IMR-90 (cell line): Measurements from ENCODE around the gene SNRNP25. TPM values are rescaled to one million over a fixed set of nuclear protein-coding genes. Genes with fewer than 3 reads are reported as not detected.
A peak's percentile ranks its signal among the peaks of the same experiment; 100 is the strongest.

Experiments used
- ATAC-seq: fragments of 200-7000 bp; cut with Tn5 transposase; 2 replicates; pipeline ENCODE4 v1.9.1; 2020; ENCODE audit warnings: low read depth, mild to moderate bottlenecking, moderate library complexity
- BruUV-seq: library from RNA; stranded (reverse); fragments of 400-500 nt; replicated peaks from 2 replicates; lab custom pipeline; 2021; lab: Mats Ljungman, UMichigan
- CTCF ChIA-PET: fragments of 300-600 bp; formaldehyde crosslinking; extraction: SDS; loops from one replicate; lab custom pipeline; 2021; ENCODE audit warnings: antibody characterized with exemption; lab: Yijun Ruan, JAX
- POLR2A ChIA-PET: fragments of 300-600 bp; sonication (Branson Sonifier 250); formaldehyde crosslinking; loops from one replicate; lab custom pipeline; 2022; ENCODE audit warnings: antibody characterized with exemption; ENCODE audit not compliant: unreplicated experiment; lab: Charles Lee
- DNase-seq: peaks from one replicate; pipeline ENCODE4 v3.0.0; 2013
- H2AFZ ChIP-seq: replicated peaks from 2 replicates; pipeline ENCODE3; 2013; ENCODE audit warnings: low read length, mild to moderate bottlenecking; ENCODE audit not compliant: poor library complexity
- H2AK5ac ChIP-seq: 2 replicates; pipeline ENCODE4 v1.6.1; 2013; ENCODE audit warnings: low read depth, low read length, inconsistent platforms
- H2AK9ac ChIP-seq: replicated peaks from 2 replicates; pipeline ENCODE3; 2013; ENCODE audit warnings: mild to moderate bottlenecking, low read depth, low read length, moderate library complexity; ENCODE audit not compliant: poor library complexity
- H2BK120ac ChIP-seq: 2 replicates; pipeline ENCODE4 v1.6.1; 2013; ENCODE audit warnings: low read depth, low read length, inconsistent platforms
- H2BK15ac ChIP-seq: 3 replicates; pipeline ENCODE4 v1.6.1; 2013; ENCODE audit warnings: low read depth, low read length, inconsistent platforms
- H2BK20ac ChIP-seq: 2 replicates; pipeline ENCODE4 v1.6.1; 2013; ENCODE audit warnings: low read depth, mild to moderate bottlenecking, inconsistent platforms, low read length, moderate library complexity
- H2BK5ac ChIP-seq: 2 replicates; pipeline ENCODE4 v1.6.1; 2013; ENCODE audit warnings: mild to moderate bottlenecking, low read depth, low read length, inconsistent platforms; ENCODE audit not compliant: poor library complexity, severe bottlenecking
- H3K14ac ChIP-seq: replicated peaks from 2 replicates; pipeline ENCODE4 v1.6.1; 2013; ENCODE audit warnings: low read depth, low read length, inconsistent platforms
- H3K18ac ChIP-seq: 2 replicates; pipeline ENCODE4 v1.6.1; 2013; ENCODE audit warnings: low read depth, low read length, control low read depth
- H3K23ac ChIP-seq: 2 replicates; pipeline ENCODE4 v1.6.1; 2013; ENCODE audit warnings: low read depth, low read length, inconsistent platforms
- H3K27ac ChIP-seq: 2 replicates; pipeline ENCODE4 v1.5.1; 2013; ENCODE audit warnings: mild to moderate bottlenecking, control low read depth, low read length; ENCODE audit not compliant: insufficient read depth
- H3K27me3 ChIP-seq: 2 replicates; pipeline ENCODE4 v1.6.1; 2013; ENCODE audit warnings: low read length; ENCODE audit not compliant: control insufficient read depth, insufficient read depth
- H3K36me3 ChIP-seq: 2 replicates; pipeline ENCODE4 v1.6.1; 2013; ENCODE audit warnings: low read length, mixed read lengths; ENCODE audit not compliant: control insufficient read depth, insufficient read depth
- H3K4ac ChIP-seq: 2 replicates; pipeline ENCODE4 v1.6.1; 2013; ENCODE audit warnings: low read depth, low read length, inconsistent platforms
- H3K4me1 ChIP-seq: 2 replicates; pipeline ENCODE4 v1.6.1; 2013; ENCODE audit warnings: low read length, mixed read lengths; ENCODE audit not compliant: control insufficient read depth, insufficient read depth
- H3K4me2 ChIP-seq: 2 replicates; pipeline ENCODE4 v1.6.1; 2013; ENCODE audit warnings: low read depth, mild to moderate bottlenecking, control low read depth, low read length, moderate library complexity
- H3K4me3 ChIP-seq: 2 replicates; pipeline ENCODE4 v1.5.1; 2013; ENCODE audit warnings: low read depth, mild to moderate bottlenecking, control low read depth, low read length, moderate library complexity; ENCODE audit not compliant: insufficient read depth
- H3K56ac ChIP-seq: 2 replicates; pipeline ENCODE4 v1.6.1; 2013; ENCODE audit warnings: low read length, inconsistent platforms; ENCODE audit not compliant: insufficient read depth; ENCODE audit errors: extremely low read depth
- H3K79me1 ChIP-seq, 2 experiments: 2 replicates each; pipeline ENCODE4 v1.6.1; 2013; ENCODE audit warnings: low read length in 2 of 2, inconsistent platforms in 1 of 2, low read depth in 1 of 2
- H3K9ac ChIP-seq: 2 replicates; pipeline ENCODE4 v1.6.1; 2013; ENCODE audit warnings: low read depth, low read length, control low read depth
- H3K9me1 ChIP-seq: 2 replicates; pipeline ENCODE4 v1.6.1; 2013; ENCODE audit warnings: low read length, inconsistent platforms; ENCODE audit not compliant: insufficient read depth
- H3K9me3 ChIP-seq: 2 replicates; pipeline ENCODE4 v1.6.1; 2013; ENCODE audit warnings: low read length; ENCODE audit not compliant: control insufficient read depth, insufficient read depth
- H4K20me1 ChIP-seq: 2 replicates; pipeline ENCODE4 v1.6.1; 2013; ENCODE audit warnings: low read length, inconsistent platforms; ENCODE audit not compliant: insufficient read depth
- H4K5ac ChIP-seq: 2 replicates; pipeline ENCODE4 v1.6.1; 2013; ENCODE audit warnings: mild to moderate bottlenecking, low read depth, low read length, control low read depth
- H4K8ac ChIP-seq, 2 experiments: 2 replicates each; pipeline ENCODE4 v1.6.1; 2013; ENCODE audit warnings: low read depth in 2 of 2, low read length in 2 of 2, control low read depth in 1 of 2, inconsistent platforms in 1 of 2
- H4K91ac ChIP-seq: 2 replicates; pipeline ENCODE4 v1.6.1; 2013; ENCODE audit warnings: low read depth, low read length, inconsistent platforms; ENCODE audit not compliant: insufficient read depth
- BHLHE40 ChIP-seq: fragments of 150-350 bp; IDR thresholded peaks from 2 replicates; pipeline ENCODE4 v1.6.1; 2016; ENCODE audit warnings: mild to moderate bottlenecking, low read depth, low read length
- CEBPB ChIP-seq: IDR thresholded peaks from 2 replicates; pipeline ENCODE4 v1.6.1; 2012; ENCODE audit warnings: low read depth, low read length, improper control_type of control experiment
- CHD1 ChIP-seq: IDR thresholded peaks from 2 replicates; pipeline ENCODE4 v1.6.1; 2012; ENCODE audit warnings: low read depth, low read length, improper control_type of control experiment
- FOS ChIP-seq: fragments of 150-350 bp; IDR thresholded peaks from 2 replicates; pipeline ENCODE4 v1.6.1; 2016; ENCODE audit warnings: low read depth, low read length
- MAFK ChIP-seq: IDR thresholded peaks from 2 replicates; pipeline ENCODE4 v1.6.1; 2012; ENCODE audit warnings: low read depth, low read length, improper control_type of control experiment
- MAZ ChIP-seq: IDR thresholded peaks from 2 replicates; pipeline ENCODE4 v1.6.1; 2012; ENCODE audit warnings: low read depth, mild to moderate bottlenecking, low read length, improper control_type of control experiment, moderate library complexity, borderline replicate concordance
- MXI1 ChIP-seq: IDR thresholded peaks from 2 replicates; pipeline ENCODE4 v1.6.1; 2012; ENCODE audit warnings: low read depth, mild to moderate bottlenecking, low read length, moderate library complexity, borderline replicate concordance
- NFE2L2 ChIP-seq: fragments of 150-350 bp; IDR thresholded peaks from 2 replicates; pipeline ENCODE4 v1.6.1; 2016; ENCODE audit warnings: low read depth, mild to moderate bottlenecking, low read length
- POLR2A ChIP-seq: IDR thresholded peaks from 2 replicates; pipeline ENCODE4 v1.6.1; 2012; ENCODE audit warnings: mild to moderate bottlenecking, low read depth, low read length
- RAD21 ChIP-seq: IDR thresholded peaks from 2 replicates; pipeline ENCODE4 v1.6.1; 2012; ENCODE audit warnings: low read length, improper control_type of control experiment
- RCOR1 ChIP-seq: IDR thresholded peaks from 2 replicates; pipeline ENCODE4 v1.6.1; 2012; ENCODE audit warnings: mild to moderate bottlenecking, low read length, improper control_type of control experiment; ENCODE audit not compliant: insufficient replicate concordance
- RFX5 ChIP-seq: IDR thresholded peaks from 2 replicates; pipeline ENCODE4 v1.8.0; 2012; ENCODE audit warnings: low read depth, mild to moderate bottlenecking, low read length, moderate library complexity
- SMC3 ChIP-seq: fragments of 150-350 bp; IDR thresholded peaks from 2 replicates; pipeline ENCODE4 v1.6.1; 2016; ENCODE audit warnings: low read depth, mild to moderate bottlenecking, antibody characterized with exemption, low read length, moderate library complexity
- WGBS, 2 experiments: methylation state at CpG; one replicate each; pipeline versions ENCODE4 v1.1.5 to v1.1.7; 2013; ENCODE audit warnings: missing lambda C conversion rate in 2 of 2; ENCODE audit not compliant: insufficient read length in 1 of 2; ENCODE audit errors: extremely low coverage in 2 of 2; 5-methylcytosine and 5-hydroxymethylcytosine counted together
- dilution Hi-C: fragments of 300-500 bp; cut with HindIII; formaldehyde crosslinking; loops from one replicate; pipeline ENCODE4 v1.14.3; 2018; ENCODE audit warnings: low sequenced_read_pairs; ENCODE audit not compliant: unreplicated experiment
- in situ Hi-C: fragments of 300-500 bp; cut with MboI; formaldehyde crosslinking; loops from 3 replicates; pipeline ENCODE4 v1.14.3; 2019; ENCODE audit warnings: low sequenced_read_pairs, inconsistent platforms, mixed read lengths
- intact Hi-C: fragments of 100-400 bp; cut with micrococcal nuclease; formaldehyde crosslinking; loops from 2 replicates; pipeline ENCODE4 v1.10.0; 2022
- polyA plus RNA-seq, 3 experiments: library from polyadenylated mRNA; depleted of rRNA; stranded (reverse); fragments of >200 nt; gene quantifications; 2 replicates each; pipeline ENCODE4 v1.2.3, GENCODE V29; 2012; ENCODE audit warnings: low replicate concordance in 1 of 3
- total RNA-seq: library from RNA; depleted of rRNA; stranded (reverse); fragments of >200 nt; gene quantifications from 2 replicates; pipeline ENCODE4 v1.2.3, GENCODE V29; 2012
- TF ChIP-seq, protein P1 (sequence below): conservative IDR thresholded peaks from 2 replicates; pipeline ENCODE4 v1.5.1; 2012; ENCODE audit warnings: mild to moderate bottlenecking, low read depth, low read length, improper control_type of control experiment
- TF ChIP-seq, protein P2 (sequence below): fragments of 150-350 bp; IDR thresholded peaks from 2 replicates; pipeline ENCODE4 v1.6.1; 2016; ENCODE audit warnings: low read depth, mild to moderate bottlenecking, low read length, moderate library complexity, borderline replicate concordance
- TF ChIP-seq, protein P3 (sequence below): fragments of 150-350 bp; IDR thresholded peaks from 2 replicates; pipeline ENCODE4 v1.6.1; 2017; ENCODE audit warnings: mild to moderate bottlenecking, antibody characterized with exemption, low read length, low read depth

The SNRNP25 gene
- total and polyA plus RNA-seq, 2 of the 4 experiments (the other 2 are of a cell fraction) = 67.2 to 88.0 TPM

DNA sequence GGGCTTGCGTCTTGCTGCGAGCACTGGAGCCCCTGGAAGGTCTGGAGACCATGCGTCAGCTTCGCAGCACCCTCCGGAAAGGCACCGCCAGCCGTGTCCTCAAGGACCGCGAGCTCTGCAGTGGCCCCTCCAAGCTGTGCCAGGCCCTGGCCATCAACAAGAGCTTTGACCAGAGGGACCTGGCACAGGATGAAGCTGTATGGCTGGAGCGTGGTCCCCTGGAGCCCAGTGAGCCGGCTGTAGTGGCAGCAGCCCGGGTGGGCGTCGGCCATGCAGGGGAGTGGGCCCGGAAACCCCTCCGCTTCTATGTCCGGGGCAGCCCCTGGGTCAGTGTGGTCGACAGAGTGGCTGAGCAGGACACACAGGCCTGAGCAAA, 31.8 kb downstream of the SNRNP25 start:
- H2BK20ac ChIP-seq = no peak overlapping the region
- 0 out of 2 replicates have a peak, but pooled peaks cover 10% of the 10 kb centered on the region for H3K9me1 ChIP-seq
- peak overlapping the region; percentile 82 for H2BK5ac ChIP-seq
- ChIA-PET POLR2A (no interaction called here), CTCF (interaction anchor here (1.3 to 2.3 kb wide), 2 partner anchors 11 to 20 kb away, joined by 5 to 14 read pairs; no protein-coding TSS in a partner anchor)
- peaks cover 65% of the 10 kb centered on the region for H3K36me3 ChIP-seq
- peak overlapping the region; percentile 35; the same call in 1 of the 2 replicates for H2BK120ac ChIP-seq
- H3K4me1 ChIP-seq = peaks cover 18% of the 10 kb centered on the region
- no peaks in the 10 kb centered on the region for H3K9me3 ChIP-seq
- H2BK15ac ChIP-seq = no peak overlapping the region
- peak overlapping the region in 1 of 2 experiments; percentile 55; a peak in 1 of 4 replicates for H4K8ac ChIP-seq
- dilution Hi-C loops (no loop called here), intact Hi-C loops (no loop called here), in situ Hi-C loops (no loop called here)
- DNase-seq (no peak), ATAC-seq (no peak)
- H2AK9ac ChIP-seq = peak overlapping the region; percentile 93
- H2AFZ ChIP-seq = no peak overlapping the region
- no peak overlapping the region for H3K4me3 ChIP-seq
- peaks cover 21% of the 10 kb centered on the region for H4K20me1 ChIP-seq
- no peak overlapping the region for H3K56ac ChIP-seq
- H3K27me3 ChIP-seq = no peaks in the 10 kb centered on the region
- H3K14ac ChIP-seq = no peak overlapping the region
- H3K79me1 ChIP-seq = peaks cover 16 to 72% of the 10 kb centered on the region in 2 experiments; a peak in 3 of 4 replicates
- no peak overlapping the region for H3K18ac ChIP-seq
- H4K91ac ChIP-seq = peak overlapping the region; percentile 46; the same call in 1 of the 2 replicates
- peak overlapping the region; percentile 93 for H2AK5ac ChIP-seq
- H3K23ac ChIP-seq = no peak overlapping the region
- 0 out of 2 replicates have a peak overlapping the region, but pooled peaks have one; percentile 49 for H3K9ac ChIP-seq
- no peak overlapping the region for H4K5ac ChIP-seq
- no TSS peak for BruUV-seq
- TF ChIP-seq CEBPB = no peak
- TF ChIP-seq MAFK = no peak
- TF ChIP-seq POLR2A = no peak
- TF ChIP-seq MAZ = no peak
- no peak for TF ChIP-seq RAD21
- TF ChIP-seq, protein P1, sequence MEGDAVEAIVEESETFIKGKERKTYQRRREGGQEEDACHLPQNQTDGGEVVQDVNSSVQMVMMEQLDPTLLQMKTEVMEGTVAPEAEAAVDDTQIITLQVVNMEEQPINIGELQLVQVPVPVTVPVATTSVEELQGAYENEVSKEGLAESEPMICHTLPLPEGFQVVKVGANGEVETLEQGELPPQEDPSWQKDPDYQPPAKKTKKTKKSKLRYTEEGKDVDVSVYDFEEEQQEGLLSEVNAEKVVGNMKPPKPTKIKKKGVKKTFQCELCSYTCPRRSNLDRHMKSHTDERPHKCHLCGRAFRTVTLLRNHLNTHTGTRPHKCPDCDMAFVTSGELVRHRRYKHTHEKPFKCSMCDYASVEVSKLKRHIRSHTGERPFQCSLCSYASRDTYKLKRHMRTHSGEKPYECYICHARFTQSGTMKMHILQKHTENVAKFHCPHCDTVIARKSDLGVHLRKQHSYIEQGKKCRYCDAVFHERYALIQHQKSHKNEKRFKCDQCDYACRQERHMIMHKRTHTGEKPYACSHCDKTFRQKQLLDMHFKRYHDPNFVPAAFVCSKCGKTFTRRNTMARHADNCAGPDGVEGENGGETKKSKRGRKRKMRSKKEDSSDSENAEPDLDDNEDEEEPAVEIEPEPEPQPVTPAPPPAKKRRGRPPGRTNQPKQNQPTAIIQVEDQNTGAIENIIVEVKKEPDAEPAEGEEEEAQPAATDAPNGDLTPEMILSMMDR = no peak
- no peak for TF ChIP-seq BHLHE40
- no peak for TF ChIP-seq CHD1
- no peak for TF ChIP-seq FOS
- TF ChIP-seq NFE2L2 = no peak
- TF ChIP-seq RCOR1 = no peak
- no peak for TF ChIP-seq RFX5
- no peak for TF ChIP-seq MXI1
- TF ChIP-seq SMC3 = no peak
- TF ChIP-seq, protein P2, sequence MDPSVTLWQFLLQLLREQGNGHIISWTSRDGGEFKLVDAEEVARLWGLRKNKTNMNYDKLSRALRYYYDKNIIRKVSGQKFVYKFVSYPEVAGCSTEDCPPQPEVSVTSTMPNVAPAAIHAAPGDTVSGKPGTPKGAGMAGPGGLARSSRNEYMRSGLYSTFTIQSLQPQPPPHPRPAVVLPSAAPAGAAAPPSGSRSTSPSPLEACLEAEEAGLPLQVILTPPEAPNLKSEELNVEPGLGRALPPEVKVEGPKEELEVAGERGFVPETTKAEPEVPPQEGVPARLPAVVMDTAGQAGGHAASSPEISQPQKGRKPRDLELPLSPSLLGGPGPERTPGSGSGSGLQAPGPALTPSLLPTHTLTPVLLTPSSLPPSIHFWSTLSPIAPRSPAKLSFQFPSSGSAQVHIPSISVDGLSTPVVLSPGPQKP = no peak
- TF ChIP-seq, protein P3, sequence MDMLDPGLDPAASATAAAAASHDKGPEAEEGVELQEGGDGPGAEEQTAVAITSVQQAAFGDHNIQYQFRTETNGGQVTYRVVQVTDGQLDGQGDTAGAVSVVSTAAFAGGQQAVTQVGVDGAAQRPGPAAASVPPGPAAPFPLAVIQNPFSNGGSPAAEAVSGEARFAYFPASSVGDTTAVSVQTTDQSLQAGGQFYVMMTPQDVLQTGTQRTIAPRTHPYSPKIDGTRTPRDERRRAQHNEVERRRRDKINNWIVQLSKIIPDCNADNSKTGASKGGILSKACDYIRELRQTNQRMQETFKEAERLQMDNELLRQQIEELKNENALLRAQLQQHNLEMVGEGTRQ = no peak
- H3K27ac ChIP-seq = peak overlapping the region; percentile 79
- peak overlapping the region; percentile 83 for H3K4ac ChIP-seq
- H3K4me2 ChIP-seq = no peak overlapping the region
- WGBS, 2 experiments = 95% methylated on average over 12 of the region's 18 CpGs; no CpG with 5 or more reads in 1 of the 2 experiments
